IMR-90 (cell line): Measurements from ENCODE around the gene CCDC180. TPM values are rescaled to one million over a fixed set of nuclear protein-coding genes. Genes with fewer than 3 reads are reported as not detected.

Experiments used
- ATAC-seq: fragments of 200-7000 bp; cut with Tn5 transposase; 2 replicates; pipeline ENCODE4 v1.9.1; 2020; ENCODE audit warnings: low read depth, mild to moderate bottlenecking, moderate library complexity
- BruUV-seq: library from RNA; stranded (reverse); fragments of 400-500 nt; replicated peaks from 2 replicates; lab custom pipeline; 2021; lab: Mats Ljungman, UMichigan
- CTCF ChIA-PET: fragments of 300-600 bp; formaldehyde crosslinking; extraction: SDS; loops from one replicate; lab custom pipeline; 2021; ENCODE audit warnings: antibody characterized with exemption; lab: Yijun Ruan, JAX
- POLR2A ChIA-PET: fragments of 300-600 bp; sonication (Branson Sonifier 250); formaldehyde crosslinking; loops from one replicate; lab custom pipeline; 2022; ENCODE audit warnings: antibody characterized with exemption; ENCODE audit not compliant: unreplicated experiment; lab: Charles Lee
- DNase-seq: peaks from one replicate; pipeline ENCODE4 v3.0.0; 2013
- H2AFZ ChIP-seq: replicated peaks from 2 replicates; pipeline ENCODE3; 2013; ENCODE audit warnings: low read length, mild to moderate bottlenecking; ENCODE audit not compliant: poor library complexity
- H2AK5ac ChIP-seq: 2 replicates; pipeline ENCODE4 v1.6.1; 2013; ENCODE audit warnings: low read depth, low read length, inconsistent platforms
- H2AK9ac ChIP-seq: replicated peaks from 2 replicates; pipeline ENCODE3; 2013; ENCODE audit warnings: mild to moderate bottlenecking, low read depth, low read length, moderate library complexity; ENCODE audit not compliant: poor library complexity
- H2BK120ac ChIP-seq: 2 replicates; pipeline ENCODE4 v1.6.1; 2013; ENCODE audit warnings: low read depth, low read length, inconsistent platforms
- H2BK15ac ChIP-seq: 3 replicates; pipeline ENCODE4 v1.6.1; 2013; ENCODE audit warnings: low read depth, low read length, inconsistent platforms
- H2BK20ac ChIP-seq: 2 replicates; pipeline ENCODE4 v1.6.1; 2013; ENCODE audit warnings: low read depth, mild to moderate bottlenecking, inconsistent platforms, low read length, moderate library complexity
- H2BK5ac ChIP-seq: 2 replicates; pipeline ENCODE4 v1.6.1; 2013; ENCODE audit warnings: mild to moderate bottlenecking, low read depth, low read length, inconsistent platforms; ENCODE audit not compliant: poor library complexity, severe bottlenecking
- H3K14ac ChIP-seq: replicated peaks from 2 replicates; pipeline ENCODE4 v1.6.1; 2013; ENCODE audit warnings: low read depth, low read length, inconsistent platforms
- H3K18ac ChIP-seq: 2 replicates; pipeline ENCODE4 v1.6.1; 2013; ENCODE audit warnings: low read depth, low read length, control low read depth
- H3K23ac ChIP-seq: 2 replicates; pipeline ENCODE4 v1.6.1; 2013; ENCODE audit warnings: low read depth, low read length, inconsistent platforms
- H3K27ac ChIP-seq: 2 replicates; pipeline ENCODE4 v1.5.1; 2013; ENCODE audit warnings: mild to moderate bottlenecking, control low read depth, low read length; ENCODE audit not compliant: insufficient read depth
- H3K27me3 ChIP-seq: 2 replicates; pipeline ENCODE4 v1.6.1; 2013; ENCODE audit warnings: low read length; ENCODE audit not compliant: control insufficient read depth, insufficient read depth
- H3K36me3 ChIP-seq: 2 replicates; pipeline ENCODE4 v1.6.1; 2013; ENCODE audit warnings: low read length, mixed read lengths; ENCODE audit not compliant: control insufficient read depth, insufficient read depth
- H3K4ac ChIP-seq: 2 replicates; pipeline ENCODE4 v1.6.1; 2013; ENCODE audit warnings: low read depth, low read length, inconsistent platforms
- H3K4me1 ChIP-seq: 2 replicates; pipeline ENCODE4 v1.6.1; 2013; ENCODE audit warnings: low read length, mixed read lengths; ENCODE audit not compliant: control insufficient read depth, insufficient read depth
- H3K4me2 ChIP-seq: 2 replicates; pipeline ENCODE4 v1.6.1; 2013; ENCODE audit warnings: low read depth, mild to moderate bottlenecking, control low read depth, low read length, moderate library complexity
- H3K4me3 ChIP-seq: 2 replicates; pipeline ENCODE4 v1.5.1; 2013; ENCODE audit warnings: low read depth, mild to moderate bottlenecking, control low read depth, low read length, moderate library complexity; ENCODE audit not compliant: insufficient read depth
- H3K56ac ChIP-seq: 2 replicates; pipeline ENCODE4 v1.6.1; 2013; ENCODE audit warnings: low read length, inconsistent platforms; ENCODE audit not compliant: insufficient read depth; ENCODE audit errors: extremely low read depth
- H3K79me1 ChIP-seq, 2 experiments: 2 replicates each; pipeline ENCODE4 v1.6.1; 2013; ENCODE audit warnings: low read length in 2 of 2, inconsistent platforms in 1 of 2, low read depth in 1 of 2
- H3K9ac ChIP-seq: 2 replicates; pipeline ENCODE4 v1.6.1; 2013; ENCODE audit warnings: low read depth, low read length, control low read depth
- H3K9me1 ChIP-seq: 2 replicates; pipeline ENCODE4 v1.6.1; 2013; ENCODE audit warnings: low read length, inconsistent platforms; ENCODE audit not compliant: insufficient read depth
- H3K9me3 ChIP-seq: 2 replicates; pipeline ENCODE4 v1.6.1; 2013; ENCODE audit warnings: low read length; ENCODE audit not compliant: control insufficient read depth, insufficient read depth
- H4K20me1 ChIP-seq: 2 replicates; pipeline ENCODE4 v1.6.1; 2013; ENCODE audit warnings: low read length, inconsistent platforms; ENCODE audit not compliant: insufficient read depth
- H4K5ac ChIP-seq: 2 replicates; pipeline ENCODE4 v1.6.1; 2013; ENCODE audit warnings: mild to moderate bottlenecking, low read depth, low read length, control low read depth
- H4K8ac ChIP-seq, 2 experiments: 2 replicates each; pipeline ENCODE4 v1.6.1; 2013; ENCODE audit warnings: low read depth in 2 of 2, low read length in 2 of 2, control low read depth in 1 of 2, inconsistent platforms in 1 of 2
- H4K91ac ChIP-seq: 2 replicates; pipeline ENCODE4 v1.6.1; 2013; ENCODE audit warnings: low read depth, low read length, inconsistent platforms; ENCODE audit not compliant: insufficient read depth
- BHLHE40 ChIP-seq: fragments of 150-350 bp; IDR thresholded peaks from 2 replicates; pipeline ENCODE4 v1.6.1; 2016; ENCODE audit warnings: mild to moderate bottlenecking, low read depth, low read length
- CEBPB ChIP-seq: IDR thresholded peaks from 2 replicates; pipeline ENCODE4 v1.6.1; 2012; ENCODE audit warnings: low read depth, low read length, improper control_type of control experiment
- CHD1 ChIP-seq: IDR thresholded peaks from 2 replicates; pipeline ENCODE4 v1.6.1; 2012; ENCODE audit warnings: low read depth, low read length, improper control_type of control experiment
- CTCF ChIP-seq: conservative IDR thresholded peaks from 2 replicates; pipeline ENCODE4 v1.5.1; 2012; ENCODE audit warnings: mild to moderate bottlenecking, low read depth, low read length, improper control_type of control experiment
- ELK1 ChIP-seq: fragments of 150-350 bp; IDR thresholded peaks from 2 replicates; pipeline ENCODE4 v1.6.1; 2016; ENCODE audit warnings: low read depth, mild to moderate bottlenecking, low read length, moderate library complexity, borderline replicate concordance
- FOS ChIP-seq: fragments of 150-350 bp; IDR thresholded peaks from 2 replicates; pipeline ENCODE4 v1.6.1; 2016; ENCODE audit warnings: low read depth, low read length
- MAFK ChIP-seq: IDR thresholded peaks from 2 replicates; pipeline ENCODE4 v1.6.1; 2012; ENCODE audit warnings: low read depth, low read length, improper control_type of control experiment
- MAZ ChIP-seq: IDR thresholded peaks from 2 replicates; pipeline ENCODE4 v1.6.1; 2012; ENCODE audit warnings: low read depth, mild to moderate bottlenecking, low read length, improper control_type of control experiment, moderate library complexity, borderline replicate concordance
- MXI1 ChIP-seq: IDR thresholded peaks from 2 replicates; pipeline ENCODE4 v1.6.1; 2012; ENCODE audit warnings: low read depth, mild to moderate bottlenecking, low read length, moderate library complexity, borderline replicate concordance
- NFE2L2 ChIP-seq: fragments of 150-350 bp; IDR thresholded peaks from 2 replicates; pipeline ENCODE4 v1.6.1; 2016; ENCODE audit warnings: low read depth, mild to moderate bottlenecking, low read length
- POLR2A ChIP-seq: IDR thresholded peaks from 2 replicates; pipeline ENCODE4 v1.6.1; 2012; ENCODE audit warnings: mild to moderate bottlenecking, low read depth, low read length
- RAD21 ChIP-seq: IDR thresholded peaks from 2 replicates; pipeline ENCODE4 v1.6.1; 2012; ENCODE audit warnings: low read length, improper control_type of control experiment
- RCOR1 ChIP-seq: IDR thresholded peaks from 2 replicates; pipeline ENCODE4 v1.6.1; 2012; ENCODE audit warnings: mild to moderate bottlenecking, low read length, improper control_type of control experiment; ENCODE audit not compliant: insufficient replicate concordance
- RFX5 ChIP-seq: IDR thresholded peaks from 2 replicates; pipeline ENCODE4 v1.8.0; 2012; ENCODE audit warnings: low read depth, mild to moderate bottlenecking, low read length, moderate library complexity
- SMC3 ChIP-seq: fragments of 150-350 bp; IDR thresholded peaks from 2 replicates; pipeline ENCODE4 v1.6.1; 2016; ENCODE audit warnings: low read depth, mild to moderate bottlenecking, antibody characterized with exemption, low read length, moderate library complexity
- USF2 ChIP-seq: fragments of 150-350 bp; IDR thresholded peaks from 2 replicates; pipeline ENCODE4 v1.6.1; 2017; ENCODE audit warnings: mild to moderate bottlenecking, antibody characterized with exemption, low read length, low read depth
- WGBS, 2 experiments: methylation state at CpG; one replicate each; pipeline versions ENCODE4 v1.1.5 to v1.1.7; 2013; ENCODE audit warnings: missing lambda C conversion rate in 2 of 2; ENCODE audit not compliant: insufficient read length in 1 of 2; ENCODE audit errors: extremely low coverage in 2 of 2; 5-methylcytosine and 5-hydroxymethylcytosine counted together
- dilution Hi-C: fragments of 300-500 bp; cut with HindIII; formaldehyde crosslinking; loops from one replicate; pipeline ENCODE4 v1.14.3; 2018; ENCODE audit warnings: low sequenced_read_pairs; ENCODE audit not compliant: unreplicated experiment
- in situ Hi-C: fragments of 300-500 bp; cut with MboI; formaldehyde crosslinking; loops from 3 replicates; pipeline ENCODE4 v1.14.3; 2019; ENCODE audit warnings: low sequenced_read_pairs, inconsistent platforms, mixed read lengths
- intact Hi-C: fragments of 100-400 bp; cut with micrococcal nuclease; formaldehyde crosslinking; loops from 2 replicates; pipeline ENCODE4 v1.10.0; 2022
- polyA plus RNA-seq, 3 experiments: library from polyadenylated mRNA; depleted of rRNA; stranded (reverse); fragments of >200 nt; gene quantifications; 2 replicates each; pipeline ENCODE4 v1.2.3, GENCODE V29; 2012; ENCODE audit warnings: low replicate concordance in 1 of 3
- total RNA-seq: library from RNA; depleted of rRNA; stranded (reverse); fragments of >200 nt; gene quantifications from 2 replicates; pipeline ENCODE4 v1.2.3, GENCODE V29; 2012

CCDC180 gene
- total and polyA plus RNA-seq, 2 of the 4 experiments (the other 2 are of a cell fraction) = 0.24 to 0.90 TPM

- H3K9me3 ChIP-seq = no peaks in the 10 kb centered on the region
- in situ Hi-C loops = no loop called here
- intact Hi-C loops = no loop called here
- CTCF ChIA-PET = no interaction called here
- BruUV-seq = no TSS peak
- H4K91ac ChIP-seq = no peak overlapping the region
- no peak overlapping the region for H3K18ac ChIP-seq
- H3K9ac ChIP-seq = no peak overlapping the region
- no peaks in the 10 kb centered on the region for H3K9me1 ChIP-seq
- no peak overlapping the region for H3K4me3 ChIP-seq
- TF ChIP-seq ELK1 (no peak), CHD1 (no peak), RAD21 (no peak), MAZ (no peak), NFE2L2 (no peak), CTCF (no peak), POLR2A (no peak), RCOR1 (no peak), BHLHE40 (no peak), MAFK (no peak), CEBPB (no peak), FOS (no peak), RFX5 (no peak), SMC3 (no peak), USF2 (no peak), MXI1 (no peak)
- no peaks in the 10 kb centered on the region for H3K79me1 ChIP-seq
- dilution Hi-C loops = no loop called here
- no peak overlapping the region for H3K14ac ChIP-seq
- no peaks in the 10 kb centered on the region for H4K20me1 ChIP-seq
- no peak overlapping the region for H2BK15ac ChIP-seq
- H2BK20ac ChIP-seq = no peak overlapping the region
- no peak overlapping the region for H3K4ac ChIP-seq
- ATAC-seq (peak; percentile 24; the same call in 1 of the 2 replicates), DNase-seq (peak; percentile 33)
- no peak overlapping the region for H3K56ac ChIP-seq
- H3K27me3 ChIP-seq = no peaks in the 10 kb centered on the region
- H2AK5ac ChIP-seq = no peak overlapping the region
- H4K8ac ChIP-seq = no peak overlapping the region
- no peak overlapping the region for H3K27ac ChIP-seq
- H3K36me3 ChIP-seq = no peaks in the 10 kb centered on the region
- no peak overlapping the region for H2BK5ac ChIP-seq
- no peak overlapping the region for H2AFZ ChIP-seq
- H4K5ac ChIP-seq = no peak overlapping the region
- H3K23ac ChIP-seq = no peak overlapping the region
- peak overlapping the region; percentile 48 for H2AK9ac ChIP-seq
- no peak overlapping the region for H2BK120ac ChIP-seq
- no peaks in the 10 kb centered on the region for H3K4me1 ChIP-seq
- no CpG with 5 or more reads among the region's 4 CpGs for WGBS, 2 experiments
- H3K4me2 ChIP-seq = no peak overlapping the region
- POLR2A ChIA-PET = no interaction called here
These were observed 8.1 kb downstream of the CCDC180 start for GRCh38 chr9:97315550-97315949.
